Panc1 (cell line): ENCODE data around the gene GNMT. TPM values are rescaled to one million over a fixed set of nuclear protein-coding genes. Genes with fewer than 3 reads are reported as not detected.

Source experiments
- ATAC-seq: fragments of 200-7000 bp; cut with Tn5 transposase; 2 replicates; pipeline ENCODE4 v1.9.1; 2020; ENCODE audit warnings: mild to moderate bottlenecking, moderate library complexity
- BruUV-seq: library from RNA; stranded (reverse); fragments of 400-500 nt; replicated peaks from 2 replicates; lab custom pipeline; 2021; lab: Mats Ljungman, UMichigan
- CTCF ChIA-PET: fragments of 300-600 bp; sonication (Branson Sonifier 250); formaldehyde crosslinking; loops from one replicate; lab custom pipeline; 2022; ENCODE audit warnings: antibody characterized with exemption; lab: Charles Lee
- POLR2A ChIA-PET: fragments of 300-600 bp; sonication (Branson Sonifier 250); formaldehyde crosslinking; loops from one replicate; lab custom pipeline; 2022; ENCODE audit warnings: antibody characterized with exemption; lab: Charles Lee
- DNase-seq: peaks from one replicate; pipeline ENCODE4 v3.0.0-alpha.2; 2010; ENCODE audit warnings: low read depth, low spot score
- H3K27ac ChIP-seq: 2 replicates; pipeline ENCODE4 v1.5.1; 2011; ENCODE audit warnings: mild to moderate bottlenecking, low read length, inconsistent platforms
- H3K27me3 ChIP-seq: fragments of 200-500 bp; sonication (Bioruptor generic); 2 replicates; pipeline ENCODE4 v1.6.0; 2014; ENCODE audit warnings: low read length, inconsistent platforms; ENCODE audit not compliant: control insufficient read depth, insufficient read depth
- H3K36me3 ChIP-seq: fragments of 200-500 bp; sonication (Bioruptor generic); 2 replicates; pipeline ENCODE4 v1.5.1; 2014; ENCODE audit warnings: inconsistent platforms, mild to moderate bottlenecking, low read length, moderate library complexity; ENCODE audit not compliant: control insufficient read depth, insufficient read depth
- H3K4me1 ChIP-seq: 2 replicates; pipeline ENCODE4 v1.5.1; 2011; ENCODE audit warnings: inconsistent platforms, mild to moderate bottlenecking, low read length, moderate library complexity; ENCODE audit not compliant: control insufficient read depth, insufficient read depth
- H3K4me3 ChIP-seq, 2 experiments: 2 replicates each; pipeline ENCODE4 v1.5.1; 2011 to 2012; ENCODE audit warnings: low read depth in 2 of 2, low read length in 2 of 2, mild to moderate bottlenecking in 2 of 2, inconsistent platforms in 1 of 2, moderate library complexity in 1 of 2
- H3K9me3 ChIP-seq: fragments of 200-500 bp; sonication (Bioruptor generic); 2 replicates; pipeline ENCODE4 v1.5.1; 2014; ENCODE audit warnings: low read depth, mild to moderate bottlenecking, inconsistent platforms, low read length, moderate library complexity; ENCODE audit not compliant: control insufficient read depth, insufficient read depth
- CTCF ChIP-seq: fragments of 450-650 bp; IDR thresholded peaks from 2 replicates; pipeline ENCODE4 v1.5.1; 2017; ENCODE audit warnings: mild to moderate bottlenecking
- POLR2AphosphoS5 ChIP-seq: IDR thresholded peaks from 2 replicates; pipeline ENCODE4 v1.6.1; 2012; ENCODE audit warnings: mild to moderate bottlenecking, low read depth, low read length, moderate library complexity
- SIN3A ChIP-seq: IDR thresholded peaks from 2 replicates; pipeline ENCODE4 v1.6.1; 2012; ENCODE audit warnings: low read depth, mild to moderate bottlenecking, low read length, moderate library complexity, borderline replicate concordance; ENCODE audit not compliant: insufficient read depth
- TCF7L2 ChIP-seq: IDR thresholded peaks from 2 replicates; pipeline ENCODE4 v1.6.1; 2011; ENCODE audit warnings: mild to moderate bottlenecking, low read depth, low read length, inconsistent platforms
- in situ Hi-C: cut with HindIII; loops from 2 replicates; pipeline ENCODE4 v1.10.0; 2016; ENCODE audit warnings: low sequenced_read_pairs, low pct_unique_long_range_greater_than_20kb
- intact Hi-C: fragments of 100-400 bp; cut with micrococcal nuclease; formaldehyde crosslinking; loops from one replicate; pipeline ENCODE4 v1.10.0; 2022; ENCODE audit not compliant: unreplicated experiment
- total RNA-seq: library from RNA; stranded (reverse); gene quantifications from one replicate; pipeline ENCODE4 v1.2.1, GENCODE V29; 2021; ENCODE audit not compliant: unreplicated experiment
- TF ChIP-seq, protein P1 (sequence below), 2 experiments: IDR thresholded peaks; 2 replicates each; pipeline ENCODE4 v1.6.1; 2011 to 2012; ENCODE audit warnings: low read depth in 2 of 2, control low read depth in 1 of 2, low read length in 1 of 2, mild to moderate bottlenecking in 1 of 2, moderate library complexity in 1 of 2; ENCODE audit not compliant: insufficient read depth in 1 of 2

The GNMT gene
- total RNA-seq, 1 experiment from 2014 or later: 0.72 TPM

GRCh38 chr6:42969934-42970333, 9.4 kb downstream of the GNMT start:
- H3K27me3 ChIP-seq: no peaks in the 10 kb centered on the region
- BruUV-seq: no TSS peak
- POLR2A ChIA-PET: no interaction called here
- in situ Hi-C loops (no loop called here), intact Hi-C loops (loop anchor here (10.0 kb wide), 1 partner anchor 65 kb away; no protein-coding TSS in a partner anchor)
- DNase-seq (no peak), ATAC-seq (no peak)
- no peak for TF ChIP-seq POLR2AphosphoS5
- TF ChIP-seq CTCF: no peak
- TF ChIP-seq SIN3A: no peak
- no peak for TF ChIP-seq TCF7L2
- TF ChIP-seq, protein P1, sequence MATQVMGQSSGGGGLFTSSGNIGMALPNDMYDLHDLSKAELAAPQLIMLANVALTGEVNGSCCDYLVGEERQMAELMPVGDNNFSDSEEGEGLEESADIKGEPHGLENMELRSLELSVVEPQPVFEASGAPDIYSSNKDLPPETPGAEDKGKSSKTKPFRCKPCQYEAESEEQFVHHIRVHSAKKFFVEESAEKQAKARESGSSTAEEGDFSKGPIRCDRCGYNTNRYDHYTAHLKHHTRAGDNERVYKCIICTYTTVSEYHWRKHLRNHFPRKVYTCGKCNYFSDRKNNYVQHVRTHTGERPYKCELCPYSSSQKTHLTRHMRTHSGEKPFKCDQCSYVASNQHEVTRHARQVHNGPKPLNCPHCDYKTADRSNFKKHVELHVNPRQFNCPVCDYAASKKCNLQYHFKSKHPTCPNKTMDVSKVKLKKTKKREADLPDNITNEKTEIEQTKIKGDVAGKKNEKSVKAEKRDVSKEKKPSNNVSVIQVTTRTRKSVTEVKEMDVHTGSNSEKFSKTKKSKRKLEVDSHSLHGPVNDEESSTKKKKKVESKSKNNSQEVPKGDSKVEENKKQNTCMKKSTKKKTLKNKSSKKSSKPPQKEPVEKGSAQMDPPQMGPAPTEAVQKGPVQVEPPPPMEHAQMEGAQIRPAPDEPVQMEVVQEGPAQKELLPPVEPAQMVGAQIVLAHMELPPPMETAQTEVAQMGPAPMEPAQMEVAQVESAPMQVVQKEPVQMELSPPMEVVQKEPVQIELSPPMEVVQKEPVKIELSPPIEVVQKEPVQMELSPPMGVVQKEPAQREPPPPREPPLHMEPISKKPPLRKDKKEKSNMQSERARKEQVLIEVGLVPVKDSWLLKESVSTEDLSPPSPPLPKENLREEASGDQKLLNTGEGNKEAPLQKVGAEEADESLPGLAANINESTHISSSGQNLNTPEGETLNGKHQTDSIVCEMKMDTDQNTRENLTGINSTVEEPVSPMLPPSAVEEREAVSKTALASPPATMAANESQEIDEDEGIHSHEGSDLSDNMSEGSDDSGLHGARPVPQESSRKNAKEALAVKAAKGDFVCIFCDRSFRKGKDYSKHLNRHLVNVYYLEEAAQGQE (IDR thresholded peaks at IDR 0.05; ENCODE audit: insufficient read depth in 1 of 2, low read depth in 2 of 2, low read length in 1 of 2): no peak
- no peak overlapping the region for H3K27ac ChIP-seq
- no peak overlapping the region for H3K4me3 ChIP-seq
- peaks cover 3% of the 10 kb centered on the region; the same call in 1 of the 2 replicates for H3K36me3 ChIP-seq
- no peaks in the 10 kb centered on the region for H3K9me3 ChIP-seq
- CTCF ChIA-PET: no interaction called here
- peaks cover 6% of the 10 kb centered on the region for H3K4me1 ChIP-seq

GRCh38 chr6:42970871-42971612, 10.5 kb downstream of the GNMT start:
- Histone ChIP-seq H3K27me3 (no peaks in the 10 kb centered on the region), H3K4me1 (peaks cover 6% of the 10 kb centered on the region), H3K9me3 (no peaks in the 10 kb centered on the region), H3K4me3 (no peak overlapping the region), H3K27ac (0 out of 2 replicates have a peak overlapping the region, but pooled peaks have one; percentile 7), H3K36me3 (no peaks in the 10 kb centered on the region)
- in situ Hi-C loops: no loop called here
- intact Hi-C loops: no loop called here
- ATAC-seq: peak; percentile 45
- no peak for DNase-seq
- no TSS peak for BruUV-seq
- TF ChIP-seq, protein P1 (IDR thresholded peaks at IDR 0.05; ENCODE audit: insufficient read depth in 1 of 2, low read depth in 2 of 2, low read length in 1 of 2): no peak
- TF ChIP-seq TCF7L2 (no peak), CTCF (no peak), SIN3A (no peak), POLR2AphosphoS5 (no peak)
- POLR2A ChIA-PET: interaction anchor here (0.8 kb wide), 1 partner anchor 9 kb away, joined by 4 read pairs; no protein-coding TSS in a partner anchor
- CTCF ChIA-PET: interaction anchor here (0.8 kb wide), 1 partner anchor 52 kb away, joined by 5 read pairs; no protein-coding TSS in a partner anchor
